Loucy (cell line): ENCODE results near the gene NCMAP.

Experiments used
- H2AFZ ChIP-seq: fragments of 200-600 bp; sonication (generic); 2 replicates; pipeline ENCODE4 v1.6.0; 2016; ENCODE audit warnings: antibody characterized with exemption, mild to moderate bottlenecking, low read length, moderate library complexity
- H3F3A ChIP-seq: fragments of 200-600 bp; 2 replicates; pipeline ENCODE4 v1.6.0; 2016; ENCODE audit warnings: antibody characterized with exemption, low read depth, mild to moderate bottlenecking
- H3K27me3 ChIP-seq: fragments of 200-600 bp; sonication (generic); 2 replicates; pipeline ENCODE4 v1.6.1; 2014; ENCODE audit warnings: low read length, mild to moderate bottlenecking; ENCODE audit not compliant: insufficient read depth, poor library complexity, severe bottlenecking
- H3K36me3 ChIP-seq: fragments of 200-600 bp; sonication (generic); 2 replicates; pipeline ENCODE4 v1.6.1; 2016; ENCODE audit warnings: low read length; ENCODE audit not compliant: insufficient read depth
- H3K4me1 ChIP-seq: fragments of 200-600 bp; sonication (generic); 2 replicates; pipeline ENCODE4 v1.5.1; 2014; ENCODE audit warnings: low read length, mild to moderate bottlenecking; ENCODE audit not compliant: insufficient read depth, poor library complexity, severe bottlenecking
- H3K4me2 ChIP-seq: fragments of 200-600 bp; sonication (generic); 2 replicates; pipeline ENCODE4 v1.6.0; 2014; ENCODE audit warnings: antibody characterized with exemption, low read length, low read depth, mild to moderate bottlenecking; ENCODE audit not compliant: poor library complexity, severe bottlenecking
- H3K4me3 ChIP-seq: fragments of 200-600 bp; sonication (generic); 2 replicates; pipeline ENCODE4 v1.5.1; 2014; ENCODE audit warnings: low read length, mild to moderate bottlenecking, mixed read lengths; ENCODE audit not compliant: poor library complexity, severe bottlenecking
- H3K79me2 ChIP-seq: fragments of 200-600 bp; sonication (generic); 2 replicates; pipeline ENCODE4 v1.6.1; 2014; ENCODE audit warnings: low read length; ENCODE audit not compliant: insufficient read depth
- H3K9ac ChIP-seq: fragments of 200-600 bp; sonication (generic); 2 replicates; pipeline ENCODE4 v1.6.0; 2014; ENCODE audit warnings: mild to moderate bottlenecking, low read depth, low read length, moderate library complexity; ENCODE audit not compliant: poor library complexity, severe bottlenecking
- H3K9me2 ChIP-seq: fragments of 200-600 bp; sonication (generic); replicated peaks from 2 replicates; pipeline ENCODE4 v1.6.1; 2016; ENCODE audit warnings: low read depth, low read length, mixed read lengths
- H3K9me3 ChIP-seq: fragments of 200-600 bp; sonication (generic); 2 replicates; pipeline ENCODE4 v1.6.1; 2014; ENCODE audit warnings: mild to moderate bottlenecking, antibody characterized with exemption, low read length, low read depth; ENCODE audit not compliant: insufficient read depth
- H4K20me1 ChIP-seq: fragments of 200-600 bp; sonication (generic); 2 replicates; pipeline ENCODE4 v1.6.0; 2014; ENCODE audit warnings: antibody characterized with exemption, low read length, mild to moderate bottlenecking; ENCODE audit not compliant: insufficient read depth, poor library complexity, severe bottlenecking
- EZH2phosphoT487 ChIP-seq: fragments of 200-600 bp; IDR thresholded peaks from 2 replicates; pipeline ENCODE4 v1.6.1; 2018; ENCODE audit warnings: antibody characterized with exemption, mild to moderate bottlenecking, moderate library complexity, borderline replicate concordance
- TF ChIP-seq, protein P1 (sequence below): fragments of 200-600 bp; sonication (generic); conservative IDR thresholded peaks from 2 replicates; pipeline ENCODE4 v1.5.1; 2014; ENCODE audit warnings: mild to moderate bottlenecking, antibody characterized with exemption, low read length

The NCMAP gene

DNA sequence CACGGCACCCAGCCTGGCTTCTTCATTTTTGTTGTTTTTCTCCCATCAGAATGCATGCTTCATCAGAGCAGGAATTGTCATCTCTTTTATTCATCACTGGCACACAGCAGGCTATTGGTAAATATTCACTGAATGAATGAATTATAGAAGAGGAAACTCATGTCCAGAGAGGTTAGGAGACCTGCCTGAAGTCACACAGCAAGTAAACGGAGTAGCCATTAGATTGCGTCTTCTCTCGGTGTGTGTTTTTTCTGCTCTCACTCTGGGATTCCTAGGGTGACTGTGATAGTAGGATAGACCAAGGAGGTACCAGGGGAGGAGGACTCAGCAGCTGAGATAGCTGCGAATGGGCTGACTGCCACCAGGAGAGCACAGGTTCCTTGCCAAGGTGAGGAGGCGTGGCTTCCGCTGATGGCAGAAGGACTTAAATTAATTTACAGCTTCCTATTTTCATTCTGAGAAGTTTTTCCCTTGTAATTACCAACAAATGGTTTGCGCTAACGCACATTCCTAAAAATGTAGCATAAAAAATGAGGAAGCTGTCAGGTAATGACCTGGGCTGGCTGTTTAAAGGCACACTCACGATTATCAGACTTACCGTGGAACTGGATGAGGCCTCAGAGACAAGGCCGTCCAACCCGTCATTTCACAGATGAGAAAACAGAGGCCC lies 4.5 kb upstream of the NCMAP start:
- H3K4me2 ChIP-seq, result no peak overlapping the region
- no peak overlapping the region for H3K9ac ChIP-seq
- H2AFZ ChIP-seq, result no peak overlapping the region
- H3K9me2 ChIP-seq, result no peaks in the 10 kb centered on the region
- no peak overlapping the region for H3K4me3 ChIP-seq
- H3K27me3 ChIP-seq, result no peaks in the 10 kb centered on the region
- H3K79me2 ChIP-seq, result no peaks in the 10 kb centered on the region
- no peaks in the 10 kb centered on the region for H4K20me1 ChIP-seq
- no peaks in the 10 kb centered on the region for H3K36me3 ChIP-seq
- H3K4me1 ChIP-seq, result no peaks in the 10 kb centered on the region
- no peak for TF ChIP-seq EZH2phosphoT487
- TF ChIP-seq, protein P1, sequence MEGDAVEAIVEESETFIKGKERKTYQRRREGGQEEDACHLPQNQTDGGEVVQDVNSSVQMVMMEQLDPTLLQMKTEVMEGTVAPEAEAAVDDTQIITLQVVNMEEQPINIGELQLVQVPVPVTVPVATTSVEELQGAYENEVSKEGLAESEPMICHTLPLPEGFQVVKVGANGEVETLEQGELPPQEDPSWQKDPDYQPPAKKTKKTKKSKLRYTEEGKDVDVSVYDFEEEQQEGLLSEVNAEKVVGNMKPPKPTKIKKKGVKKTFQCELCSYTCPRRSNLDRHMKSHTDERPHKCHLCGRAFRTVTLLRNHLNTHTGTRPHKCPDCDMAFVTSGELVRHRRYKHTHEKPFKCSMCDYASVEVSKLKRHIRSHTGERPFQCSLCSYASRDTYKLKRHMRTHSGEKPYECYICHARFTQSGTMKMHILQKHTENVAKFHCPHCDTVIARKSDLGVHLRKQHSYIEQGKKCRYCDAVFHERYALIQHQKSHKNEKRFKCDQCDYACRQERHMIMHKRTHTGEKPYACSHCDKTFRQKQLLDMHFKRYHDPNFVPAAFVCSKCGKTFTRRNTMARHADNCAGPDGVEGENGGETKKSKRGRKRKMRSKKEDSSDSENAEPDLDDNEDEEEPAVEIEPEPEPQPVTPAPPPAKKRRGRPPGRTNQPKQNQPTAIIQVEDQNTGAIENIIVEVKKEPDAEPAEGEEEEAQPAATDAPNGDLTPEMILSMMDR, result no peak
- H3F3A ChIP-seq, result no peaks in the 10 kb centered on the region
- no peaks in the 10 kb centered on the region for H3K9me3 ChIP-seq

DNA sequence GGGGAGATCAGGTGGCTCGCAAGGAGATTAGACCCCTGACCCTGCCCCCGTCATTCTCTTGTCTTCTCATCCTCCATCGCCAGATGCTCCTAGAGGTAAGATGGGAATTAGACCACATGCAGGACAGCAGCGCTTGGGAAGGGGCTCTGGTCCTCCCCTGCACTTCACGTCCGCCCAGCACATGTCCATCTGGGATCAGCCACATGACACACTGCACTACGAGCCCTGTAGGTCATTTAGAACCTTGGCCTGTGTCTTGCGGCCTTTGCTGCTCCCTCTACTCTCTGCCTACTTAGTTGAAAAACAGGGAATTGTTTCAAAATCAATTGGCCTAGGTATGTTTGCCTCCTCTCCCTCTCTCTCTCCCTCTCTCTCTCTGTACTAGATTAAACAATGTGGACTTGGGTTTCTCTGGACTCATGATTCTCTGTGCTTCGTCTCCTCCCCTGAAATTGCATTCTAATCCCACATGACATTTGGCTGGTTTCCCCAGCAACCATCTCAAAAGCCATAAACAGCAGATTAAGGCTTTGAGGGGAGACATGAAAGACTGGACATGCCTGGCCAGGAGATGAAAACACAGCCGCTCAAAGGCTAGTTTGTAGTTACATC lies 3.8 kb upstream of the NCMAP start:
- Histone ChIP-seq H3K27me3 (no peaks in the 10 kb centered on the region), H3K4me2 (no peak overlapping the region), H3K9ac (no peak overlapping the region)

DNA sequence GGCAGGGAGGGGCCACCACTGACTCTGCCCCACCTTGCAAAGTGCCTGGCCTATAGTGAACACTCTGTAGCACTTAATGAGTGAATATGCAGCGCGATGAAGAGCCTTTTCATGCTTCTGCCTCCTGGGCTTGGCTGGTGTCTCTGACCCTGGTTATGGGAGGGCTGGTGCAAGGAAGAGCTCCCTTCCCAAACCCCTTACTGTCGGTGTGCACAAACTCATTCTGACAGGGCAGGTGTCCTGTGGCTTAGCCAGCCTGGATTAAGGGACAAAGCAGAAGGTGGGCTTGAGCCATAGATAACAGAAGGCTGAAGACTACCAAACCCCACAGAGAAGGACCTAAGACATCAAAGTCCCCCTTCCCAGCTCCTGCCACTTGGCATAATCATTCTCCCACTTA lies 2.0 kb upstream of the NCMAP start:
- Histone ChIP-seq H3F3A (no peaks in the 10 kb centered on the region), H3K9me3 (no peaks in the 10 kb centered on the region), H3K4me1 (peaks cover 11% of the 10 kb centered on the region), H3K27me3 (no peaks in the 10 kb centered on the region), H3K4me2 (no peak overlapping the region), H3K9me2 (no peaks in the 10 kb centered on the region), H3K36me3 (no peaks in the 10 kb centered on the region), H3K79me2 (no peaks in the 10 kb centered on the region), H3K4me3 (no peak overlapping the region), H3K9ac (no peak overlapping the region), H4K20me1 (no peaks in the 10 kb centered on the region), H2AFZ (no peak overlapping the region)
- no peak for TF ChIP-seq EZH2phosphoT487
- TF ChIP-seq, protein P1, result no peak

More for the DNA sequence above, 3.8 kb upstream of the NCMAP start:
- H3K9me2 ChIP-seq, result no peaks in the 10 kb centered on the region
- H3K36me3 ChIP-seq, result no peaks in the 10 kb centered on the region
- no peaks in the 10 kb centered on the region for H4K20me1 ChIP-seq
- no peaks in the 10 kb centered on the region for H3K79me2 ChIP-seq
- no peaks in the 10 kb centered on the region for H3K4me1 ChIP-seq
- H3K9me3 ChIP-seq, result no peaks in the 10 kb centered on the region
- no peak overlapping the region for H3K4me3 ChIP-seq
- H3F3A ChIP-seq, result no peaks in the 10 kb centered on the region
- no peak overlapping the region for H2AFZ ChIP-seq
- TF ChIP-seq, protein P1, result no peak
- no peak for TF ChIP-seq EZH2phosphoT487
